Right lobe of liver (tissue), 4 donors: ENCODE results near the gene KRTAP22-1.

Experiments used
- POLR2A ChIP-seq: fragments of 450-650 bp; IDR thresholded peaks from one replicate; pipeline ENCODE4 v1.6.1; 2017; ENCODE audit warnings: antibody characterized with exemption, mild to moderate bottlenecking
- TF ChIP-seq, protein P1 (sequence below), 4 donors: fragments of 200-600 bp in 3 of 4; fragments of 450-650 bp in 1 of 4; IDR thresholded peaks; one replicate each; pipeline versions ENCODE4 v1.5.1 to v1.8.0; 2016 to 2022; ENCODE audit warnings: antibody characterized with exemption in 4 of 4, mild to moderate bottlenecking in 2 of 4
- donor health status: DM: no; HTN: no; CAD: no.
- donor health status: DM: no; HTN: no; CAD: no.
- donor health status: DM: no; HTN: yes; CAD: no.

DNA sequence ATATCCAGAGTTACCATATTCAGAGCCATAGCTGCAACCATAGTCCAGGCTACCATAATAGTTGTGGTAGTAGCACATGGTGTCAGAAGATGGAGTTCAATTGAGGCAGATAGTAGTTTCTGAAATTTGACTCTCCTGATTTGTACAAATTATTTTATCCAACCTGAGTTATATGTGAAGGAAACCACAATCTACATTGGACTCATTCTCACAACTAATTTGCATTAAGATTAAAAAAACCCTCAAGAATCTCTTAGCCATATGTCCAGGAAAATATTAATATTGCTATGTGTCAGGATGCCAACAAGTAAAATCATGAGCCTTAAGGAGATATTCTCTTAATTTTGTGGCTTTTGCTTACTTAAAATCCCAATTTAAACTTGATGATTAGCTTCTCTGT, 10.6 kb upstream of the KRTAP22-1 start, which contains the start of gene KRTAP22-2:
- TF ChIP-seq, protein P1, sequence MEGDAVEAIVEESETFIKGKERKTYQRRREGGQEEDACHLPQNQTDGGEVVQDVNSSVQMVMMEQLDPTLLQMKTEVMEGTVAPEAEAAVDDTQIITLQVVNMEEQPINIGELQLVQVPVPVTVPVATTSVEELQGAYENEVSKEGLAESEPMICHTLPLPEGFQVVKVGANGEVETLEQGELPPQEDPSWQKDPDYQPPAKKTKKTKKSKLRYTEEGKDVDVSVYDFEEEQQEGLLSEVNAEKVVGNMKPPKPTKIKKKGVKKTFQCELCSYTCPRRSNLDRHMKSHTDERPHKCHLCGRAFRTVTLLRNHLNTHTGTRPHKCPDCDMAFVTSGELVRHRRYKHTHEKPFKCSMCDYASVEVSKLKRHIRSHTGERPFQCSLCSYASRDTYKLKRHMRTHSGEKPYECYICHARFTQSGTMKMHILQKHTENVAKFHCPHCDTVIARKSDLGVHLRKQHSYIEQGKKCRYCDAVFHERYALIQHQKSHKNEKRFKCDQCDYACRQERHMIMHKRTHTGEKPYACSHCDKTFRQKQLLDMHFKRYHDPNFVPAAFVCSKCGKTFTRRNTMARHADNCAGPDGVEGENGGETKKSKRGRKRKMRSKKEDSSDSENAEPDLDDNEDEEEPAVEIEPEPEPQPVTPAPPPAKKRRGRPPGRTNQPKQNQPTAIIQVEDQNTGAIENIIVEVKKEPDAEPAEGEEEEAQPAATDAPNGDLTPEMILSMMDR (IDR thresholded peaks at IDR 0.05), result no peak
- TF ChIP-seq POLR2A, result no peak
